Endothelial cell of umbilical vein (primary cell): ENCODE measurements around the gene AOX1. TPM values are rescaled to one million over a fixed set of nuclear protein-coding genes. Genes with fewer than 3 reads are reported as not detected.

ENCODE experiments used
- BruUV-seq: library from RNA; stranded (reverse); fragments of 400-500 nt; replicated peaks from 2 replicates; lab custom pipeline; 2021; lab: Mats Ljungman, UMichigan
- CTCF ChIA-PET: fragments of 300-600, 350-600 bp; sonication (Branson Sonifier 250); formaldehyde crosslinking; loops from one replicate; lab custom pipeline; 2021; ENCODE audit warnings: antibody characterized with exemption, inconsistent platforms; lab: Charles Lee
- POLR2A ChIA-PET: fragments of 300-600, 350-600 bp; sonication (Branson Sonifier 250); formaldehyde crosslinking; loops from one replicate; lab custom pipeline; 2021; ENCODE audit warnings: antibody characterized with exemption, inconsistent platforms; lab: Charles Lee
- DNase-seq: peaks from one replicate; pipeline ENCODE4 v3.0.0-alpha.2; 2011; ENCODE audit warnings: low read depth, low spot score
- FAIRE-seq: peaks from 2 replicates; lab custom pipeline; 2011; peaks lifted over from hg19 to GRCh38; lab: Jason Lieb, UNC
- H2AFZ ChIP-seq: 2 replicates; pipeline ENCODE4 v1.6.0; 2012; ENCODE audit warnings: low read depth, low read length, control low read depth, inconsistent platforms
- H3K27ac ChIP-seq: 2 replicates; pipeline ENCODE4 v1.5.1; 2011; ENCODE audit warnings: low read depth, mild to moderate bottlenecking, control low read depth, low read length, moderate library complexity; ENCODE audit not compliant: insufficient read depth
- H3K27me3 ChIP-seq, 2 experiments: 2 replicates each; pipeline versions ENCODE4 v1.6.0 to v1.6.1; 2011; ENCODE audit warnings: low read length in 2 of 2, mixed read lengths in 1 of 2; ENCODE audit not compliant: control insufficient read depth in 2 of 2, insufficient read depth in 2 of 2
- H3K36me3 ChIP-seq, 2 experiments: 2 replicates in 1 of 2; 3 replicates in 1 of 2; pipeline ENCODE4 v1.5.1; 2011; ENCODE audit warnings: low read length in 2 of 2, mild to moderate bottlenecking in 1 of 2, moderate library complexity in 1 of 2; ENCODE audit not compliant: control insufficient read depth in 2 of 2, insufficient read depth in 2 of 2; ENCODE audit errors: extremely low read depth in 1 of 2
- H3K4me1 ChIP-seq: 3 replicates; pipeline ENCODE4 v1.5.1; 2011; ENCODE audit warnings: mild to moderate bottlenecking, low read length; ENCODE audit not compliant: control insufficient read depth, insufficient read depth; ENCODE audit errors: extremely low read depth
- H3K4me2 ChIP-seq: 2 replicates; pipeline ENCODE4 v1.6.1; 2011; ENCODE audit warnings: low read length, control low read depth, mixed read lengths; ENCODE audit not compliant: insufficient read depth
- H3K4me3 ChIP-seq, 3 experiments: fragments of 200-600 bp in 1 of 3; sonication (generic), shearing (Covaris generic) in 1 of 3; replicated peaks in 1 of 3; 2 replicates each; pipeline ENCODE4 v1.5.1; 2011 to 2016; ENCODE audit warnings: control low read depth in 3 of 3, low read length in 3 of 3, mild to moderate bottlenecking in 2 of 3, inconsistent platforms in 1 of 3, low read depth in 1 of 3, moderate library complexity in 1 of 3; ENCODE audit not compliant: insufficient read depth in 1 of 3
- H3K79me2 ChIP-seq: 2 replicates; pipeline ENCODE4 v1.6.0; 2012; ENCODE audit warnings: low read length, inconsistent platforms; ENCODE audit not compliant: control insufficient read depth, insufficient read depth
- H3K9ac ChIP-seq: replicated peaks from 2 replicates; pipeline ENCODE3; 2011; ENCODE audit warnings: low read length, control low read depth; ENCODE audit not compliant: insufficient read depth; ENCODE audit errors: extremely low read depth
- H3K9me1 ChIP-seq: replicated peaks from 3 replicates; pipeline ENCODE4 v1.6.0; 2011; ENCODE audit warnings: mild to moderate bottlenecking, low read length; ENCODE audit not compliant: control insufficient read depth, insufficient read depth; ENCODE audit errors: extremely low read depth
- H3K9me3 ChIP-seq: replicated peaks from 2 replicates; pipeline ENCODE4 v1.5.1; 2012; ENCODE audit warnings: low read length, inconsistent platforms; ENCODE audit not compliant: control insufficient read depth, insufficient read depth
- H4K20me1 ChIP-seq: replicated peaks from 2 replicates; pipeline ENCODE3; 2011; ENCODE audit warnings: mild to moderate bottlenecking, low read length; ENCODE audit not compliant: control insufficient read depth, insufficient read depth; ENCODE audit errors: extremely low read depth
- CTCF ChIP-seq, 2 donors: IDR thresholded peaks; 1 replicate in 1 of 2; 2 replicates in 1 of 2; pipeline ENCODE4 v1.5.1; 2011; ENCODE audit warnings: low read length in 2 of 2, mild to moderate bottlenecking in 2 of 2, moderate library complexity in 2 of 2, control low read depth in 1 of 2, inconsistent platforms in 1 of 2, low read depth in 1 of 2; ENCODE audit not compliant: insufficient read depth in 1 of 2; ENCODE audit errors: extremely low read depth in 1 of 2
- EZH2 ChIP-seq: IDR thresholded peaks from 2 replicates; pipeline ENCODE4 v1.6.1; 2012; ENCODE audit warnings: borderline replicate concordance, low read depth, mild to moderate bottlenecking, moderate library complexity, low read length, inconsistent platforms; ENCODE audit not compliant: severe bottlenecking
- FOS ChIP-seq: IDR thresholded peaks from 2 replicates; pipeline ENCODE4 v1.6.1; 2011; ENCODE audit warnings: mild to moderate bottlenecking, low read length, moderate library complexity, borderline replicate concordance; ENCODE audit not compliant: insufficient read depth
- GATA2 ChIP-seq: IDR thresholded peaks from 2 replicates; pipeline ENCODE4 v1.7.0; 2011; ENCODE audit warnings: low read depth, mild to moderate bottlenecking, moderate library complexity, mixed read lengths, low read length; ENCODE audit not compliant: insufficient read length, insufficient read depth
- JUN ChIP-seq: IDR thresholded peaks from 2 replicates; pipeline ENCODE4 v1.6.1; 2011; ENCODE audit warnings: borderline replicate concordance, low read depth; ENCODE audit not compliant: insufficient read length, insufficient read depth
- MAX ChIP-seq: IDR thresholded peaks from 2 replicates; pipeline ENCODE4 v1.6.1; 2011; ENCODE audit not compliant: insufficient read depth, insufficient read length
- MYC ChIP-seq: IDR thresholded peaks from one replicate; pipeline ENCODE4 v1.6.1; 2011; ENCODE audit warnings: mild to moderate bottlenecking, low read depth, low read length
- POLR2A ChIP-seq: IDR thresholded peaks from 2 replicates; pipeline ENCODE4 v1.6.1; 2012; ENCODE audit warnings: low read depth, mild to moderate bottlenecking, control low read depth, low read length
- POLR2AphosphoS5 ChIP-seq: IDR thresholded peaks from 2 replicates; pipeline ENCODE4 v1.6.1; 2012; ENCODE audit warnings: low read depth, mild to moderate bottlenecking, control low read depth, low read length, moderate library complexity; ENCODE audit not compliant: insufficient read depth
- dilution Hi-C: fragments of 300-500 bp; cut with MboI; formaldehyde crosslinking; loops from one replicate; pipeline ENCODE4 v1.15.0; 2019; ENCODE audit warnings: low sequenced_read_pairs; ENCODE audit not compliant: extremely low pct_ligation_motif_present
- intact Hi-C: fragments of 100-400 bp; cut with micrococcal nuclease; formaldehyde crosslinking; loops from one replicate; pipeline ENCODE4 v1.10.0; 2022
- polyA plus RNA-seq, 4 experiments: library from polyadenylated mRNA; depleted of rRNA in 3 of 4; stranded (reverse) in 3 of 4; unstranded in 1 of 4; fragments of >200 nt; gene quantifications; 2 replicates each; pipeline versions ENCODE4 v1.2.1 to v1.2.3, GENCODE V29; 2011 to 2012; ENCODE audit warnings: missing spikeins in 1 of 4
- total RNA-seq: library from RNA; stranded (reverse); gene quantifications from 2 replicates; pipeline ENCODE4 v1.2.3, GENCODE V29; 2021

AOX1 gene
- total and polyA plus RNA-seq, 2 donors (not counting 3 experiments of a cell fraction or from before 2014, with no cell fraction given), result 0.03 to 0.46 TPM

- no peaks in the 10 kb centered on the region for H3K4me1 ChIP-seq
- no TSS peak for BruUV-seq
- ChIA-PET POLR2A (no interaction called here), CTCF (interaction anchor here (1.0 to 2.0 kb wide), 5 partner anchors 13 to 630 kb away, joined by 4 to 5 read pairs (median 4); partner anchors contain the start of gene AOX1)
- peaks cover 0 to 3% of the 10 kb centered on the region in 2 experiments for H3K27me3 ChIP-seq
- no peak overlapping the region for H3K27ac ChIP-seq
- H4K20me1 ChIP-seq, result no peaks in the 10 kb centered on the region
- DNase-seq, result no peak
- FAIRE-seq, result no peak
- no peak overlapping the region for H3K9ac ChIP-seq
- no peak overlapping the region for H3K4me3 ChIP-seq
- no peak overlapping the region for H3K4me2 ChIP-seq
- dilution Hi-C loops, result no loop called here
- no peaks in the 10 kb centered on the region for H3K9me1 ChIP-seq
- no peaks in the 10 kb centered on the region for H3K9me3 ChIP-seq
- TF ChIP-seq FOS, result peak; percentile 52
- no peak for TF ChIP-seq MYC
- no peak overlapping the region for H2AFZ ChIP-seq
- H3K36me3 ChIP-seq, result no peaks in the 10 kb centered on the region
- no peaks in the 10 kb centered on the region for H3K79me2 ChIP-seq
- intact Hi-C loops, result no loop called here
These were observed 18.2 kb downstream of the AOX1 start for GRCh38 chr2:200603972-200604371.

GRCh38 chr2:200604571-200605255 lies 18.9 kb downstream of the AOX1 start:
- ChIA-PET POLR2A (no interaction called here), CTCF (interaction anchor here (1.2 to 2.0 kb wide), 2 partner anchors 12 to 631 kb away, joined by 4 to 5 read pairs; no protein-coding TSS in a partner anchor)
- DNase-seq, result no peak
- BruUV-seq, result no TSS peak
- Histone ChIP-seq H3K4me1 (peaks cover 2% of the 10 kb centered on the region), H3K9ac (no peak overlapping the region), H3K4me3 (no peak overlapping the region), H3K4me2 (no peak overlapping the region), H3K36me3 (no peaks in the 10 kb centered on the region), H3K27ac (no peak overlapping the region), H3K9me1 (no peaks in the 10 kb centered on the region), H3K9me3 (no peaks in the 10 kb centered on the region), H2AFZ (no peak overlapping the region), H3K27me3 (peaks cover 0 to 3% of the 10 kb centered on the region in 2 experiments), H4K20me1 (no peaks in the 10 kb centered on the region), H3K79me2 (no peaks in the 10 kb centered on the region)
- dilution Hi-C loops, result no loop called here
- no peak for FAIRE-seq
- intact Hi-C loops, result no loop called here
- TF ChIP-seq GATA2, result no peak
- TF ChIP-seq POLR2AphosphoS5, result no peak
- no peak for TF ChIP-seq POLR2A
- TF ChIP-seq CTCF (IDR thresholded peaks at IDR 0.05; ENCODE audit: extremely low read depth in 1 of 2, insufficient read depth in 1 of 2, low read depth in 1 of 2, low read length in 2 of 2), result no peak
- no peak for TF ChIP-seq JUN
- TF ChIP-seq MAX, result no peak
- TF ChIP-seq FOS, result no peak
- TF ChIP-seq EZH2, result no peak
- no peak for TF ChIP-seq MYC
